IMR-90 (cell line): Measurements from ENCODE around the gene CHD3. TPM values are rescaled to one million over a fixed set of nuclear protein-coding genes. Genes with fewer than 3 reads are reported as not detected.

Experiments
- ATAC-seq: fragments of 200-7000 bp; cut with Tn5 transposase; 2 replicates; pipeline ENCODE4 v1.9.1; 2020; ENCODE audit warnings: low read depth, mild to moderate bottlenecking, moderate library complexity
- BruUV-seq: library from RNA; stranded (reverse); fragments of 400-500 nt; replicated peaks from 2 replicates; lab custom pipeline; 2021; lab: Mats Ljungman, UMichigan
- CTCF ChIA-PET: fragments of 300-600 bp; formaldehyde crosslinking; extraction: SDS; loops from one replicate; lab custom pipeline; 2021; ENCODE audit warnings: antibody characterized with exemption; lab: Yijun Ruan, JAX
- POLR2A ChIA-PET: fragments of 300-600 bp; sonication (Branson Sonifier 250); formaldehyde crosslinking; loops from one replicate; lab custom pipeline; 2022; ENCODE audit warnings: antibody characterized with exemption; ENCODE audit not compliant: unreplicated experiment; lab: Charles Lee
- DNase-seq: peaks from one replicate; pipeline ENCODE4 v3.0.0; 2013
- H2AFZ ChIP-seq: replicated peaks from 2 replicates; pipeline ENCODE3; 2013; ENCODE audit warnings: low read length, mild to moderate bottlenecking; ENCODE audit not compliant: poor library complexity
- H2AK5ac ChIP-seq: 2 replicates; pipeline ENCODE4 v1.6.1; 2013; ENCODE audit warnings: low read depth, low read length, inconsistent platforms
- H2AK9ac ChIP-seq: replicated peaks from 2 replicates; pipeline ENCODE3; 2013; ENCODE audit warnings: mild to moderate bottlenecking, low read depth, low read length, moderate library complexity; ENCODE audit not compliant: poor library complexity
- H2BK120ac ChIP-seq: 2 replicates; pipeline ENCODE4 v1.6.1; 2013; ENCODE audit warnings: low read depth, low read length, inconsistent platforms
- H2BK15ac ChIP-seq: 3 replicates; pipeline ENCODE4 v1.6.1; 2013; ENCODE audit warnings: low read depth, low read length, inconsistent platforms
- H2BK20ac ChIP-seq: 2 replicates; pipeline ENCODE4 v1.6.1; 2013; ENCODE audit warnings: low read depth, mild to moderate bottlenecking, inconsistent platforms, low read length, moderate library complexity
- H2BK5ac ChIP-seq: 2 replicates; pipeline ENCODE4 v1.6.1; 2013; ENCODE audit warnings: mild to moderate bottlenecking, low read depth, low read length, inconsistent platforms; ENCODE audit not compliant: poor library complexity, severe bottlenecking
- H3K14ac ChIP-seq: replicated peaks from 2 replicates; pipeline ENCODE4 v1.6.1; 2013; ENCODE audit warnings: low read depth, low read length, inconsistent platforms
- H3K18ac ChIP-seq: 2 replicates; pipeline ENCODE4 v1.6.1; 2013; ENCODE audit warnings: low read depth, low read length, control low read depth
- H3K23ac ChIP-seq: 2 replicates; pipeline ENCODE4 v1.6.1; 2013; ENCODE audit warnings: low read depth, low read length, inconsistent platforms
- H3K27ac ChIP-seq: 2 replicates; pipeline ENCODE4 v1.5.1; 2013; ENCODE audit warnings: mild to moderate bottlenecking, control low read depth, low read length; ENCODE audit not compliant: insufficient read depth
- H3K27me3 ChIP-seq: 2 replicates; pipeline ENCODE4 v1.6.1; 2013; ENCODE audit warnings: low read length; ENCODE audit not compliant: control insufficient read depth, insufficient read depth
- H3K36me3 ChIP-seq: 2 replicates; pipeline ENCODE4 v1.6.1; 2013; ENCODE audit warnings: low read length, mixed read lengths; ENCODE audit not compliant: control insufficient read depth, insufficient read depth
- H3K4ac ChIP-seq: 2 replicates; pipeline ENCODE4 v1.6.1; 2013; ENCODE audit warnings: low read depth, low read length, inconsistent platforms
- H3K4me1 ChIP-seq: 2 replicates; pipeline ENCODE4 v1.6.1; 2013; ENCODE audit warnings: low read length, mixed read lengths; ENCODE audit not compliant: control insufficient read depth, insufficient read depth
- H3K4me2 ChIP-seq: 2 replicates; pipeline ENCODE4 v1.6.1; 2013; ENCODE audit warnings: low read depth, mild to moderate bottlenecking, control low read depth, low read length, moderate library complexity
- H3K4me3 ChIP-seq: 2 replicates; pipeline ENCODE4 v1.5.1; 2013; ENCODE audit warnings: low read depth, mild to moderate bottlenecking, control low read depth, low read length, moderate library complexity; ENCODE audit not compliant: insufficient read depth
- H3K56ac ChIP-seq: 2 replicates; pipeline ENCODE4 v1.6.1; 2013; ENCODE audit warnings: low read length, inconsistent platforms; ENCODE audit not compliant: insufficient read depth; ENCODE audit errors: extremely low read depth
- H3K79me1 ChIP-seq, 2 experiments: 2 replicates each; pipeline ENCODE4 v1.6.1; 2013; ENCODE audit warnings: low read length in 2 of 2, inconsistent platforms in 1 of 2, low read depth in 1 of 2
- H3K9ac ChIP-seq: 2 replicates; pipeline ENCODE4 v1.6.1; 2013; ENCODE audit warnings: low read depth, low read length, control low read depth
- H3K9me1 ChIP-seq: 2 replicates; pipeline ENCODE4 v1.6.1; 2013; ENCODE audit warnings: low read length, inconsistent platforms; ENCODE audit not compliant: insufficient read depth
- H3K9me3 ChIP-seq: 2 replicates; pipeline ENCODE4 v1.6.1; 2013; ENCODE audit warnings: low read length; ENCODE audit not compliant: control insufficient read depth, insufficient read depth
- H4K20me1 ChIP-seq: 2 replicates; pipeline ENCODE4 v1.6.1; 2013; ENCODE audit warnings: low read length, inconsistent platforms; ENCODE audit not compliant: insufficient read depth
- H4K5ac ChIP-seq: 2 replicates; pipeline ENCODE4 v1.6.1; 2013; ENCODE audit warnings: mild to moderate bottlenecking, low read depth, low read length, control low read depth
- H4K8ac ChIP-seq, 2 experiments: 2 replicates each; pipeline ENCODE4 v1.6.1; 2013; ENCODE audit warnings: low read depth in 2 of 2, low read length in 2 of 2, control low read depth in 1 of 2, inconsistent platforms in 1 of 2
- H4K91ac ChIP-seq: 2 replicates; pipeline ENCODE4 v1.6.1; 2013; ENCODE audit warnings: low read depth, low read length, inconsistent platforms; ENCODE audit not compliant: insufficient read depth
- CEBPB ChIP-seq: IDR thresholded peaks from 2 replicates; pipeline ENCODE4 v1.6.1; 2012; ENCODE audit warnings: low read depth, low read length, improper control_type of control experiment
- ELK1 ChIP-seq: fragments of 150-350 bp; IDR thresholded peaks from 2 replicates; pipeline ENCODE4 v1.6.1; 2016; ENCODE audit warnings: low read depth, mild to moderate bottlenecking, low read length, moderate library complexity, borderline replicate concordance
- NFE2L2 ChIP-seq: fragments of 150-350 bp; IDR thresholded peaks from 2 replicates; pipeline ENCODE4 v1.6.1; 2016; ENCODE audit warnings: low read depth, mild to moderate bottlenecking, low read length
- POLR2A ChIP-seq: IDR thresholded peaks from 2 replicates; pipeline ENCODE4 v1.6.1; 2012; ENCODE audit warnings: mild to moderate bottlenecking, low read depth, low read length
- RCOR1 ChIP-seq: IDR thresholded peaks from 2 replicates; pipeline ENCODE4 v1.6.1; 2012; ENCODE audit warnings: mild to moderate bottlenecking, low read length, improper control_type of control experiment; ENCODE audit not compliant: insufficient replicate concordance
- USF2 ChIP-seq: fragments of 150-350 bp; IDR thresholded peaks from 2 replicates; pipeline ENCODE4 v1.6.1; 2017; ENCODE audit warnings: mild to moderate bottlenecking, antibody characterized with exemption, low read length, low read depth
- dilution Hi-C: fragments of 300-500 bp; cut with HindIII; formaldehyde crosslinking; loops from one replicate; pipeline ENCODE4 v1.14.3; 2018; ENCODE audit warnings: low sequenced_read_pairs; ENCODE audit not compliant: unreplicated experiment
- in situ Hi-C: fragments of 300-500 bp; cut with MboI; formaldehyde crosslinking; loops from 3 replicates; pipeline ENCODE4 v1.14.3; 2019; ENCODE audit warnings: low sequenced_read_pairs, inconsistent platforms, mixed read lengths
- intact Hi-C: fragments of 100-400 bp; cut with micrococcal nuclease; formaldehyde crosslinking; loops from 2 replicates; pipeline ENCODE4 v1.10.0; 2022
- polyA plus RNA-seq, 3 experiments: library from polyadenylated mRNA; depleted of rRNA; stranded (reverse); fragments of >200 nt; gene quantifications; 2 replicates each; pipeline ENCODE4 v1.2.3, GENCODE V29; 2012; ENCODE audit warnings: low replicate concordance in 1 of 3
- total RNA-seq: library from RNA; depleted of rRNA; stranded (reverse); fragments of >200 nt; gene quantifications from 2 replicates; pipeline ENCODE4 v1.2.3, GENCODE V29; 2012

The CHD3 gene
- total and polyA plus RNA-seq, 2 of the 4 experiments (the other 2 are of a cell fraction): 65.4 to 78.1 TPM

GRCh38 chr17:7935859-7936258, 47.3 kb downstream of the CHD3 start:
- peaks cover 2% of the 10 kb centered on the region for H3K9me1 ChIP-seq
- ChIA-PET POLR2A (no interaction called here), CTCF (no interaction called here)
- H3K4me3 ChIP-seq: no peak overlapping the region
- no peak overlapping the region for H2BK120ac ChIP-seq
- H3K23ac ChIP-seq: no peak overlapping the region
- TF ChIP-seq NFE2L2 (no peak), RCOR1 (no peak), CEBPB (no peak), ELK1 (no peak), USF2 (no peak), POLR2A (no peak)
- no peaks in the 10 kb centered on the region for H3K27me3 ChIP-seq
- no peak overlapping the region for H2AK5ac ChIP-seq
- H3K4me2 ChIP-seq: no peak overlapping the region
- BruUV-seq: no TSS peak
- H3K4me1 ChIP-seq: peaks cover 4% of the 10 kb centered on the region; the same call in 1 of the 2 replicates
- DNase-seq (no peak), ATAC-seq (no peak)
- no peak overlapping the region for H3K27ac ChIP-seq
- no peak overlapping the region for H4K91ac ChIP-seq
- no peak overlapping the region for H2AK9ac ChIP-seq
- H3K18ac ChIP-seq: no peak overlapping the region
- dilution Hi-C loops: no loop called here
- no peak overlapping the region for H2AFZ ChIP-seq
- intact Hi-C loops: no loop called here
- H2BK5ac ChIP-seq: no peak overlapping the region
- H3K9me3 ChIP-seq: no peaks in the 10 kb centered on the region
- in situ Hi-C loops: no loop called here
- H4K5ac ChIP-seq: no peak overlapping the region
- no peak overlapping the region for H2BK20ac ChIP-seq
- no peak overlapping the region for H2BK15ac ChIP-seq
- peaks cover 38 to 60% of the 10 kb centered on the region in 2 experiments for H3K79me1 ChIP-seq
- H4K8ac ChIP-seq: no peak overlapping the region
- no peak overlapping the region for H3K4ac ChIP-seq
- H4K20me1 ChIP-seq: no peaks in the 10 kb centered on the region; the same call in 1 of the 2 replicates
- no peak overlapping the region for H3K9ac ChIP-seq
- no peak overlapping the region for H3K14ac ChIP-seq
- no peak overlapping the region for H3K56ac ChIP-seq
- peaks cover 27% of the 10 kb centered on the region for H3K36me3 ChIP-seq
